Thoracic aorta (tissue), 2 donors: ENCODE data around the gene LAMP2. TPM values are rescaled to one million over a fixed set of nuclear protein-coding genes. Genes with fewer than 3 reads are reported as not detected.

Experiments
- ATAC-seq: fragments of 150-250 bp; one replicate; pipeline ENCODE4 v1.8.0; 2017; ENCODE audit warnings: low read depth; ENCODE audit not compliant: insufficient number of reproducible peaks, low FRiP score
- DNase-seq: peaks from one replicate; pipeline ENCODE4 v3.0.0-alpha.2; 2020; ENCODE audit warnings: low spot score
- H3K27ac ChIP-seq, 2 donors: fragments of 200-600 bp; sonication (generic); 1 replicate in 1 of 2; 2 replicates in 1 of 2; pipeline ENCODE4 v1.5.1; 2016; ENCODE audit warnings: mild to moderate bottlenecking in 2 of 2, moderate library complexity in 2 of 2
- H3K27me3 ChIP-seq: fragments of 200-600 bp; sonication (generic); replicated peaks from 2 replicates; pipeline ENCODE4 v1.6.0; 2016; ENCODE audit warnings: mild to moderate bottlenecking; ENCODE audit not compliant: insufficient read depth
- H3K36me3 ChIP-seq: fragments of 200-600 bp; sonication (generic); one replicate; pipeline ENCODE4 v1.5.1; 2016
- H3K4me1 ChIP-seq, 2 donors: fragments of 200-600 bp; sonication (generic); 1 replicate in 1 of 2; 2 replicates in 1 of 2; pipeline versions ENCODE4 v1.5.1 to v1.6.0; 2016; ENCODE audit warnings: low read depth in 2 of 2, mild to moderate bottlenecking in 1 of 2; ENCODE audit not compliant: control insufficient read depth in 1 of 2
- H3K4me3 ChIP-seq: fragments of 200-600 bp; sonication (generic); 2 replicates; pipeline ENCODE4 v1.5.1; 2016; ENCODE audit warnings: mild to moderate bottlenecking
- H3K9me3 ChIP-seq: fragments of 200-600 bp; sonication (generic); 2 replicates; pipeline ENCODE4 v1.5.1; 2016
- CTCF ChIP-seq: fragments of 200-600 bp; sonication (generic); IDR thresholded peaks from one replicate; pipeline ENCODE4 v1.5.1; 2019; ENCODE audit warnings: antibody characterized with exemption
- total RNA-seq, 2 donors: library from RNA; depleted of rRNA; stranded (reverse); fragments of >200 nt; gene quantifications; one replicate each; pipeline versions ENCODE4 v1.1.0 to v1.2.3, GENCODE V29; 2016

Gene LAMP2
- total RNA-seq, 2 donors from 2014 or later = 81.3 to 118 TPM

GRCh38 chrX:120459309-120459708, 9.8 kb downstream of the LAMP2 start:
- no peaks in the 10 kb centered on the region for H3K27me3 ChIP-seq
- ATAC-seq = no peak
- no peak for TF ChIP-seq CTCF

GRCh38 chrX:120457766-120458180, 11.3 kb downstream of the LAMP2 start:
- H3K4me3 ChIP-seq = no peak overlapping the region
- peaks cover 0 to 6% of the 10 kb centered on the region in 2 donors for H3K4me1 ChIP-seq
- DNase-seq (no peak), ATAC-seq (no peak)
- H3K36me3 ChIP-seq = peaks cover 3% of the 10 kb centered on the region
- no peak for TF ChIP-seq CTCF
- no peaks in the 10 kb centered on the region for H3K27me3 ChIP-seq
- H3K9me3 ChIP-seq = no peaks in the 10 kb centered on the region
- no peak overlapping the region for H3K27ac ChIP-seq

More at GRCh38 chrX:120459309-120459708, 9.8 kb downstream of the LAMP2 start:
- H3K4me3 ChIP-seq = no peak overlapping the region
- H3K36me3 ChIP-seq = peaks cover 3% of the 10 kb centered on the region
- H3K9me3 ChIP-seq = no peaks in the 10 kb centered on the region
- no peak for DNase-seq
- H3K4me1 ChIP-seq = peaks cover 0 to 6% of the 10 kb centered on the region in 2 donors
- no peak overlapping the region for H3K27ac ChIP-seq

GRCh38 chrX:120456973-120457372, 12.1 kb downstream of the LAMP2 start:
- ATAC-seq (no peak), DNase-seq (no peak)

GRCh38 chrX:120453985-120454384, 15.1 kb downstream of the LAMP2 start:
- no peak overlapping the region for H3K27ac ChIP-seq
- H3K9me3 ChIP-seq = no peaks in the 10 kb centered on the region
- peaks cover 3% of the 10 kb centered on the region for H3K36me3 ChIP-seq
- no peak for TF ChIP-seq CTCF
- H3K4me1 ChIP-seq = peaks cover 0 to 6% of the 10 kb centered on the region in 2 donors
- H3K4me3 ChIP-seq = no peak overlapping the region
- H3K27me3 ChIP-seq = no peaks in the 10 kb centered on the region
- ATAC-seq = no peak
- DNase-seq = no peak

More at GRCh38 chrX:120456973-120457372, 12.1 kb downstream of the LAMP2 start:
- Histone ChIP-seq H3K4me1 (peaks cover 0 to 6% of the 10 kb centered on the region in 2 donors), H3K27ac (no peak overlapping the region), H3K36me3 (peaks cover 3% of the 10 kb centered on the region), H3K9me3 (no peaks in the 10 kb centered on the region), H3K27me3 (no peaks in the 10 kb centered on the region), H3K4me3 (no peak overlapping the region)
- no peak for TF ChIP-seq CTCF

GRCh38 chrX:120452131-120452530, 17.0 kb downstream of the LAMP2 start:
- no peak for TF ChIP-seq CTCF
- Histone ChIP-seq H3K4me1 (no peaks in the 10 kb centered on the region), H3K27ac (no peak overlapping the region), H3K4me3 (no peak overlapping the region), H3K9me3 (no peaks in the 10 kb centered on the region), H3K27me3 (no peaks in the 10 kb centered on the region), H3K36me3 (peaks cover 3% of the 10 kb centered on the region)
- DNase-seq (no peak), ATAC-seq (no peak)
